GM12878 (cell line): ENCODE measurements around the gene TGFB3. TPM values are rescaled to one million over a fixed set of nuclear protein-coding genes. Genes with fewer than 3 reads are reported as not detected.

ENCODE experiments used
- ATAC-seq: fragments of 200-7000 bp; cut with Tn5 transposase; 3 replicates; pipeline ENCODE4 v1.9.1; 2020; ENCODE audit warnings: mild to moderate bottlenecking, moderate library complexity
- BruUV-seq: library from RNA; stranded (reverse); fragments of 400-500 nt; replicated peaks from 2 replicates; lab custom pipeline; 2021; lab: Mats Ljungman, UMichigan
- CTCF ChIA-PET: fragments of 300-600 bp; sonication (Branson Sonifier 250); formaldehyde crosslinking; extraction: SDS; loops from one replicate; lab custom pipeline; 2021; ENCODE audit warnings: inconsistent platforms; lab: Yijun Ruan, JAX
- POLR2A ChIA-PET: fragments of 350-600 bp; formaldehyde crosslinking; extraction: SDS; loops from one replicate; lab custom pipeline; 2021; ENCODE audit warnings: inconsistent platforms; lab: Charles Lee
- RAD21 ChIA-PET: fragments of 300-600 bp; sonication (Branson Sonifier 250); formaldehyde crosslinking; loops from one replicate; lab custom pipeline; 2023; ENCODE audit warnings: antibody characterized with exemption; ENCODE audit not compliant: unreplicated experiment; lab: Charles Lee
- SMC1A ChIA-PET: fragments of 300-600 bp; sonication (Branson Sonifier 250); formaldehyde crosslinking; loops from one replicate; lab custom pipeline; 2023; ENCODE audit not compliant: unreplicated experiment, uncharacterized antibody; lab: Charles Lee
- DNase-seq: peaks from one replicate; pipeline ENCODE4 v3.0.0-alpha.2; 2011; ENCODE audit warnings: low read depth, low spot score
- FAIRE-seq: peaks from 3 replicates; lab custom pipeline; 2011; peaks lifted over from hg19 to GRCh38; lab: Jason Lieb, UNC
- H2AFZ ChIP-seq: 2 replicates; pipeline ENCODE4 v1.6.0; 2011; ENCODE audit warnings: low read depth, low read length, control low read depth; ENCODE audit not compliant: control insufficient read depth
- H3K27ac ChIP-seq: 2 replicates; pipeline ENCODE4 v1.5.1; 2011; ENCODE audit warnings: control low read depth; ENCODE audit not compliant: control insufficient read depth, insufficient read depth
- H3K27me3 ChIP-seq, 2 experiments: replicated peaks in 1 of 2; 2 replicates each; pipeline versions ENCODE4 v1.6.0 to v1.6.1; 2011; ENCODE audit warnings: low read length in 1 of 2; ENCODE audit not compliant: control insufficient read depth in 2 of 2, insufficient read depth in 2 of 2
- H3K36me3 ChIP-seq, 2 experiments: 2 replicates each; pipeline ENCODE4 v1.5.1; 2011; ENCODE audit warnings: low read length in 1 of 2; ENCODE audit not compliant: control insufficient read depth in 2 of 2, insufficient read depth in 2 of 2
- H3K4me1 ChIP-seq: 2 replicates; pipeline ENCODE4 v1.6.1; 2011; ENCODE audit warnings: mild to moderate bottlenecking, low read length, moderate library complexity, mixed read lengths; ENCODE audit not compliant: control insufficient read depth, insufficient read depth
- H3K4me2 ChIP-seq: 2 replicates; pipeline ENCODE4 v1.6.0; 2011; ENCODE audit warnings: control low read depth; ENCODE audit not compliant: control insufficient read depth, insufficient read depth
- H3K4me3 ChIP-seq: fragments of 200-600 bp; sonication (generic); 2 replicates; pipeline ENCODE4 v1.5.1; 2016
- H3K79me2 ChIP-seq: 2 replicates; pipeline ENCODE4 v1.6.0; 2011; ENCODE audit warnings: low read length; ENCODE audit not compliant: control insufficient read depth, insufficient read depth
- H3K9ac ChIP-seq: 2 replicates; pipeline ENCODE4 v1.8.0; 2011; ENCODE audit warnings: low read length, control low read depth, mixed read lengths; ENCODE audit not compliant: control insufficient read depth, insufficient read depth
- H3K9me3 ChIP-seq: replicated peaks from 3 replicates; pipeline ENCODE4 v1.5.1; 2011; ENCODE audit warnings: mild to moderate bottlenecking, low read length; ENCODE audit not compliant: control insufficient read depth, insufficient read depth
- H4K20me1 ChIP-seq: 2 replicates; pipeline ENCODE4 v1.6.0; 2011; ENCODE audit not compliant: control insufficient read depth, insufficient read depth
- ASH2L ChIP-seq: fragments of 300-600, 200-600 bp; sonication (generic); IDR thresholded peaks from 2 replicates; pipeline ENCODE4 v1.6.1; 2017; ENCODE audit warnings: low read depth, mild to moderate bottlenecking, borderline replicate concordance
- IRF5 ChIP-seq: fragments of 450-650 bp; IDR thresholded peaks from 2 replicates; pipeline ENCODE4 v1.6.1; 2017; ENCODE audit warnings: borderline replicate concordance
- MEF2B ChIP-seq: fragments of 450-650 bp; IDR thresholded peaks from 2 replicates; pipeline ENCODE4 v1.6.1; 2018; ENCODE audit warnings: mild to moderate bottlenecking, moderate library complexity; ENCODE audit not compliant: partially characterized antibody, poor library complexity, severe bottlenecking
- MTA3 ChIP-seq: IDR thresholded peaks from 2 replicates; pipeline ENCODE4 v1.6.1; 2012; ENCODE audit warnings: low read length, inconsistent platforms, borderline replicate concordance
- MYB ChIP-seq: fragments of 150-350 bp; IDR thresholded peaks from 2 replicates; pipeline ENCODE4 v1.6.1; 2014; ENCODE audit warnings: mild to moderate bottlenecking, low read depth, low read length, borderline replicate concordance
- NBN ChIP-seq: fragments of 450-650 bp; IDR thresholded peaks from 2 replicates; pipeline ENCODE4 v1.6.1; 2016
- SPI1 ChIP-seq: IDR thresholded peaks from 2 replicates; pipeline ENCODE4 v1.6.1; 2011; ENCODE audit warnings: low read depth, mild to moderate bottlenecking, low read length, moderate library complexity, borderline replicate concordance; ENCODE audit not compliant: insufficient read depth
- SUPT20H ChIP-seq: IDR thresholded peaks from 2 replicates; pipeline ENCODE4 v1.6.1; 2011; ENCODE audit warnings: low read depth, mild to moderate bottlenecking, low read length, moderate library complexity, borderline replicate concordance; ENCODE audit not compliant: control insufficient read depth
- SUZ12 ChIP-seq: fragments of 200-600 bp; sonication (generic); IDR thresholded peaks from one replicate; pipeline ENCODE4 v1.6.1; 2018; ENCODE audit warnings: antibody characterized with exemption, mild to moderate bottlenecking; ENCODE audit not compliant: unreplicated experiment
- ZNF274 ChIP-seq: IDR thresholded peaks from one replicate; pipeline ENCODE4 v1.8.0; 2011; ENCODE audit not compliant: insufficient read length, insufficient read depth
- WGBS: methylation state at CpG from one replicate; pipeline ENCODE4 v1.1.6; 2016; ENCODE audit warnings: low lambda C conversion rate; ENCODE audit not compliant: insufficient replicate concordance, insufficient coverage; ENCODE audit errors: missing lambda C conversion rate; 5-methylcytosine and 5-hydroxymethylcytosine counted together
- in situ Hi-C: fragments of 300-500 bp; cut with MboI; formaldehyde crosslinking; loops from 9 replicates; pipeline ENCODE4 v1.14.3; 2018; ENCODE audit warnings: mixed read lengths
- intact Hi-C: fragments of 100-400 bp; cut with micrococcal nuclease; formaldehyde crosslinking; loops from one replicate; pipeline ENCODE4 v1.14.2; 2022; ENCODE audit not compliant: unreplicated experiment
- polyA plus RNA-seq, 11 experiments: library from polyadenylated mRNA; depleted of rRNA in 4 of 11; unstranded in 6 of 11; stranded (reverse) in 5 of 11; fragments of >200 nt; fragmentation: Nextera tagmentation in 4 of 11; fragmentation: Illumina TruSeq in 1 of 11; extraction: Ambion mirVana in 4 of 11; extraction: Trizol in 1 of 11; gene quantifications; 1 replicate in 1 of 11; 2 replicates in 10 of 11; pipeline versions ENCODE4 v1.2.1 to v1.2.3, GENCODE V29; 2011 to 2016; ENCODE audit warnings: inconsistent platforms in 2 of 11, missing spikeins in 2 of 11, low read depth in 1 of 11
- total RNA-seq, 4 experiments: library from RNA; depleted of rRNA in 3 of 4; stranded (reverse); fragments of >200 nt in 3 of 4; fragmentation: Illumina TruSeq in 1 of 4; extraction: Trizol in 1 of 4; gene quantifications; 2 replicates each; pipeline versions ENCODE4 v1.2.1 to v1.2.3, GENCODE V29; 2013 to 2021

TGFB3 gene
- total and polyA plus RNA-seq, 10 of the 15 experiments (the other 5 are each of a cell fraction or from before 2014, with no cell fraction given): 0.27 to 2.6 (median 0.82) TPM

- no peak overlapping the region for H3K4me3 ChIP-seq
- H3K4me2 ChIP-seq: no peak overlapping the region
- ChIA-PET SMC1A (interaction anchor here (1.0 to 1.8 kb wide), 2 partner anchors 66 to 264 kb away, joined by 3 to 7 read pairs; no protein-coding TSS in a partner anchor), RAD21 (interaction anchor here (1.0 to 1.6 kb wide), 3 partner anchors 9 to 264 kb away, joined by 3 to 8 read pairs (median 5); partner anchors contain the start of gene TGFB3), POLR2A (no interaction called here), CTCF (interaction anchor here (0.8 to 15.4 kb wide), 7 partner anchors 9 to 395 kb away, joined by 3 to 390 read pairs (median 7); partner anchors contain the start of gene TGFB3)
- H3K27ac ChIP-seq: no peak overlapping the region
- no peaks in the 10 kb centered on the region for H3K79me2 ChIP-seq
- no peaks in the 10 kb centered on the region for H3K36me3 ChIP-seq
- DNase-seq (no peak), FAIRE-seq (no peak), ATAC-seq (no peak)
- no peaks in the 10 kb centered on the region for H3K27me3 ChIP-seq
- TF ChIP-seq NBN (no peak), ZNF274 (no peak), MEF2B (no peak), SUZ12 (no peak), SUPT20H (no peak), SPI1 (no peak), MYB (no peak), MTA3 (no peak), ASH2L (no peak), IRF5 (no peak)
- no peak overlapping the region for H2AFZ ChIP-seq
- in situ Hi-C loops: no loop called here
- intact Hi-C loops: loop anchor here (10.0 kb wide), 1 partner anchor 798 kb away; the partner anchor contains the start of gene TMED10
- WGBS: 47% methylated on average over 7 of the region's 7 CpGs
- no peak overlapping the region for H3K9ac ChIP-seq
- no peaks in the 10 kb centered on the region for H3K9me3 ChIP-seq
- BruUV-seq: no TSS peak
- H3K4me1 ChIP-seq: peaks cover 10% of the 10 kb centered on the region
- H4K20me1 ChIP-seq: no peaks in the 10 kb centered on the region
Measured at GRCh38 chr14:75972801-75973421, 8.9 kb downstream of the TGFB3 start.
